Transverse colon (tissue), 4 donors: ENCODE data around the gene RFX2.

Experiments used
- CTCF ChIP-seq, 5 experiments: fragments of 200-600 bp in 3 of 5; fragments of 450-650 bp in 2 of 5; sonication (generic) in 3 of 5; IDR thresholded peaks; 1 replicate in 2 of 5; 2 replicates in 3 of 5; pipeline ENCODE4 v1.5.1; 2016 to 2017; ENCODE audit warnings: antibody characterized with exemption in 5 of 5, inconsistent platforms in 3 of 5, mild to moderate bottlenecking in 2 of 5, moderate library complexity in 1 of 5
- POLR2A ChIP-seq: fragments of 450-650 bp; IDR thresholded peaks from one replicate; pipeline ENCODE4 v1.6.1; 2016; ENCODE audit warnings: antibody characterized with exemption, mild to moderate bottlenecking, moderate library complexity
- POLR2AphosphoS5 ChIP-seq, 3 donors: sonication (generic); formaldehyde crosslinking; IDR thresholded peaks; one replicate each; pipeline ENCODE4 v1.6.1; 2016; ENCODE audit warnings: antibody characterized with exemption in 3 of 3

DNA sequence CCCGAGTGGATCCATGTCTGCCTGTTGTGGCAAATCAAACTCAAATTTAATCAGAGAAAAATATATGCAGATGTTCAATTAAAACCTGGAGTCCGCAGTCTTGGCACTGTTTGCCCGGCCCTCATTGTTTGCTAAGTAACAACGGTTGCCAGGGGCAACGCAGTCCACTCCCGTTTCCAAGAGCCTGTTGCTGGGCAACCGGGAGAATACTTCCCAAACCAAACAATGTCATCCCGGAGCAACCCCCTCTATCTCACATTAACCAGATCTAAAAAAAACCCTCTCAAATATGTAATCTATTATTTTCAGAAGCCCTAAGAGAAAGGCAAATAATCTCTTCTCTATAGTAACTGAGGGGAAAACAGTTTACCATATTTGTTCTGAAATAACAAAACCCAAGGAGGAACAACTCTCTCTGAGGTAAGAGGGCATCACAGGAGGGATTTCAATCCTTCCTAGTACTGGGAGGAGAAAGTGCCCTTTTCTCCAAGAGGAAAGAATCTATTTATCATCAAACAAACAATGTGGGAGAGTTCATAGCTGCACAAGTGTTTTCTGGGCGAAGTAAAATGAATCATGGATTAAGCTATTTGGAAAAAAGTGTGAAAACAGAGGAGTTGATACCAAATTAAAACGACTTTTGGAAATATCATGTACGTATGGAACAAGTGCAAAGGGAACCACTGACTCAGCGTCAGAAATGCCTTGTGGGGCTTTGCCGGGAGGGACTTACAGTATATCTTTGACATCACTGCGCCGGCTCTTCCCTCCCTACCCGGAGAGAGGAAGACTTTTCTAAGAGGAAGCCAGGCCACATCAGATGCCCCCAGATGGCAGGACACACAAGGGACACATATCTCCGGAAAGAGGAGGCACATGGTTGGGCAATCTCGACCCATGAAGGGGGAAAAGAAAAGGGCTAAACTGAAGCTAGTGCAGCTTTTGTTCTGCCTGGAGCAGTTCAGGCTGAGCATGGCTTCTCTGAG lies 43.3 kb downstream of the RFX2 start:
- no peak for TF ChIP-seq CTCF (IDR thresholded peaks at IDR 0.05)
- TF ChIP-seq POLR2A: peak; percentile 37
- peak in 2 of 3 donors; percentile 43 to 69 for TF ChIP-seq POLR2AphosphoS5 (IDR thresholded peaks at IDR 0.05)
